HepG2 (cell line): Measurements from ENCODE around the gene ANKRD65. TPM values are rescaled to one million over a fixed set of nuclear protein-coding genes. Genes with fewer than 3 reads are reported as not detected.

Experiments
- AKAP8 ChIP-seq: sonication (generic); formaldehyde crosslinking; IDR thresholded peaks from 2 replicates; pipeline ENCODE4 v1.5.1; 2020; ENCODE audit warnings: mild to moderate bottlenecking, missing genetic modification reagents
- FOXO4 ChIP-seq: sonication (generic); formaldehyde crosslinking; conservative IDR thresholded peaks from 2 replicates; pipeline ENCODE4 v1.8.1; 2023; ENCODE audit warnings: missing genetic modification reagents
- HNF1A ChIP-seq, 2 experiments: sonication (generic) in 1 of 2; formaldehyde crosslinking in 1 of 2; IDR thresholded peaks; 2 replicates each; pipeline versions ENCODE4 v1.4.0 to v1.6.1; 2016 to 2020; ENCODE audit warnings: borderline replicate concordance in 1 of 2, low read depth in 1 of 2, mild to moderate bottlenecking in 1 of 2, missing genetic modification reagents in 1 of 2
- HOXA9 ChIP-seq: sonication (generic); formaldehyde crosslinking; IDR thresholded peaks from 2 replicates; pipeline ENCODE4 v1.8.1; 2022; ENCODE audit warnings: missing genetic modification reagents, mild to moderate bottlenecking, moderate library complexity, borderline replicate concordance
- IKZF1 ChIP-seq: fragments of 450-650 bp; IDR thresholded peaks from 2 replicates; pipeline ENCODE4 v1.7.1; 2016
- KMT2B ChIP-seq: IDR thresholded peaks from 2 replicates; pipeline ENCODE4 v1.6.1; 2016; ENCODE audit warnings: missing genetic modification reagents, missing compliant biosample characterization
- MTA1 ChIP-seq: sonication (generic); formaldehyde crosslinking; IDR thresholded peaks from 2 replicates; pipeline ENCODE4 v1.4.0; 2020; ENCODE audit warnings: missing genetic modification reagents, mild to moderate bottlenecking, borderline replicate concordance
- NCOA5 ChIP-seq: sonication (generic); formaldehyde crosslinking; IDR thresholded peaks from 2 replicates; pipeline ENCODE4 v1.4.0; 2020; ENCODE audit warnings: missing genetic modification reagents
- NFIB ChIP-seq: sonication (generic); formaldehyde crosslinking; IDR thresholded peaks from 2 replicates; pipeline ENCODE4 v1.9.0; 2021; ENCODE audit warnings: missing genetic modification reagents, mild to moderate bottlenecking, borderline replicate concordance
- POLR2AphosphoS5 ChIP-seq: IDR thresholded peaks from 2 replicates; pipeline ENCODE4 v1.6.1; 2012; ENCODE audit warnings: low read depth, low read length
- TBP ChIP-seq: sonication (generic); formaldehyde crosslinking; IDR thresholded peaks from 2 replicates; pipeline ENCODE4 v1.5.0; 2020; ENCODE audit warnings: missing genetic modification reagents
- TBX3 ChIP-seq: fragments of 450-650 bp; IDR thresholded peaks from 2 replicates; pipeline ENCODE4 v1.6.1; 2017; ENCODE audit warnings: antibody characterized with exemption, mild to moderate bottlenecking, inconsistent platforms, borderline replicate concordance
- TEAD3 ChIP-seq: optimal IDR thresholded peaks from 2 replicates; pipeline ENCODE3; 2016; ENCODE audit warnings: borderline replicate concordance
- TRIM24 ChIP-seq: sonication (generic); formaldehyde crosslinking; IDR thresholded peaks from 2 replicates; pipeline ENCODE4 v1.8.0; 2022; ENCODE audit warnings: mild to moderate bottlenecking, missing genetic modification reagents
- ZFX ChIP-seq: sonication (generic); formaldehyde crosslinking; IDR thresholded peaks from 2 replicates; pipeline ENCODE4 v1.4.0; 2020; ENCODE audit warnings: mild to moderate bottlenecking, low read depth, missing genetic modification reagents, moderate library complexity
- ZFY ChIP-seq: sonication (generic); formaldehyde crosslinking; IDR thresholded peaks from 2 replicates; pipeline ENCODE4 v1.4.0; 2020; ENCODE audit warnings: missing genetic modification reagents
- ZNF253 ChIP-seq: sonication (generic); formaldehyde crosslinking; IDR thresholded peaks from 2 replicates; pipeline ENCODE4 v1.8.0; 2022; ENCODE audit warnings: mild to moderate bottlenecking, missing genetic modification reagents, borderline replicate concordance
- ZNF263 ChIP-seq: sonication (generic); formaldehyde crosslinking; IDR thresholded peaks from 2 replicates; pipeline ENCODE4 v1.4.0; 2020; ENCODE audit warnings: missing genetic modification reagents
- ZNF317 ChIP-seq: sonication (generic); formaldehyde crosslinking; IDR thresholded peaks from 2 replicates; pipeline ENCODE4 v1.5.0; 2020; ENCODE audit warnings: mild to moderate bottlenecking, missing genetic modification reagents
- ZNF749 ChIP-seq: sonication (generic); formaldehyde crosslinking; IDR thresholded peaks from 2 replicates; pipeline ENCODE4 v1.8.0; 2022; ENCODE audit warnings: mild to moderate bottlenecking, missing genetic modification reagents, moderate library complexity, borderline replicate concordance
- ZNF768 ChIP-seq: sonication (generic); formaldehyde crosslinking; IDR thresholded peaks from 2 replicates; pipeline ENCODE4 v1.4.0; 2020; ENCODE audit warnings: missing genetic modification reagents
- ZNF776 ChIP-seq: sonication (generic); formaldehyde crosslinking; IDR thresholded peaks from 2 replicates; pipeline ENCODE4 v1.4.0; 2020; ENCODE audit warnings: mild to moderate bottlenecking, missing genetic modification reagents
- ZNF883 ChIP-seq: sonication (generic); formaldehyde crosslinking; IDR thresholded peaks from 2 replicates; pipeline ENCODE4 v1.5.1; 2020; ENCODE audit warnings: mild to moderate bottlenecking, missing genetic modification reagents; ENCODE audit errors: not compliant biosample characterization
- polyA plus RNA-seq, 8 experiments: library from polyadenylated mRNA; depleted of rRNA in 3 of 8; stranded (reverse) in 7 of 8; unstranded in 1 of 8; fragments of >200 nt; fragmentation: Illumina TruSeq in 4 of 8; extraction: Trizol in 4 of 8; gene quantifications; 2 replicates each; pipeline versions ENCODE4 v1.2.1 to v1.2.3, GENCODE V29; 2011 to 2016; ENCODE audit warnings: low read depth in 4 of 8, missing spikeins in 1 of 8, mixed read lengths in 1 of 8; ENCODE audit not compliant: insufficient read depth in 1 of 8
- total RNA-seq, 5 experiments: library from RNA; depleted of rRNA; stranded (reverse); fragments of >200 nt; fragmentation: Illumina TruSeq; extraction: Trizol; gene quantifications; 2 replicates each; pipeline ENCODE4 v1.2.3, GENCODE V29; 2016; ENCODE audit warnings: low read depth in 1 of 5
- TF ChIP-seq, protein P1 (sequence below): sonication (generic); formaldehyde crosslinking; IDR thresholded peaks from 2 replicates; pipeline ENCODE4 v1.5.0; 2020; ENCODE audit warnings: missing genetic modification reagents

Gene ANKRD65
- total and polyA plus RNA-seq, 2 of the 13 experiments (the other 11 are each of a cell fraction or from before 2014, with no cell fraction given), result 12.1 to 30.1 TPM

- 0 out of 2 replicates have a peak, but pooled peaks have one; percentile 14 for TF ChIP-seq HNF1A (IDR thresholded peaks at IDR 0.05; ENCODE audit: low read depth)
- TF ChIP-seq HNF1A (CRISPR knock-in tag; IDR thresholded peaks at IDR 0.05; ENCODE audit: borderline replicate concordance), result 0 out of 2 replicates have a peak, but pooled peaks have one; percentile 17
- TF ChIP-seq ZFX (CRISPR knock-in tag), result peak; percentile 86
- no peak for TF ChIP-seq TBX3
- peak; percentile 73; the same call in 1 of the 2 replicates for TF ChIP-seq ZNF768 (CRISPR knock-in tag)
- no peak for TF ChIP-seq TBP
- peak; percentile 29; the same call in 1 of the 2 replicates for TF ChIP-seq POLR2AphosphoS5
- TF ChIP-seq ZNF883, result peak; percentile 24
- no peak for TF ChIP-seq FOXO4 (CRISPR knock-in tag)
- TF ChIP-seq, protein P1, sequence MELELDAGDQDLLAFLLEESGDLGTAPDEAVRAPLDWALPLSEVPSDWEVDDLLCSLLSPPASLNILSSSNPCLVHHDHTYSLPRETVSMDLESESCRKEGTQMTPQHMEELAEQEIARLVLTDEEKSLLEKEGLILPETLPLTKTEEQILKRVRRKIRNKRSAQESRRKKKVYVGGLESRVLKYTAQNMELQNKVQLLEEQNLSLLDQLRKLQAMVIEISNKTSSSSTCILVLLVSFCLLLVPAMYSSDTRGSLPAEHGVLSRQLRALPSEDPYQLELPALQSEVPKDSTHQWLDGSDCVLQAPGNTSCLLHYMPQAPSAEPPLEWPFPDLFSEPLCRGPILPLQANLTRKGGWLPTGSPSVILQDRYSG (CRISPR knock-in tag), result peak; percentile 75; the same call in 1 of the 2 replicates
- no peak for TF ChIP-seq NCOA5
- no peak for TF ChIP-seq ZNF749 (CRISPR knock-in tag)
- TF ChIP-seq MTA1 (CRISPR knock-in tag), result no peak
- TF ChIP-seq TEAD3 (CRISPR knock-in tag), result peak; percentile 7
- TF ChIP-seq ZNF317 (CRISPR knock-in tag), result 0 out of 2 replicates have a peak, but pooled peaks have one; percentile 63
- TF ChIP-seq TRIM24 (CRISPR knock-in tag), result no peak
- no peak for TF ChIP-seq ZNF263 (CRISPR knock-in tag)
- peak; percentile 98 for TF ChIP-seq AKAP8 (CRISPR knock-in tag)
- no peak for TF ChIP-seq NFIB (CRISPR knock-in tag)
- peak; percentile 63; the same call in 1 of the 2 replicates for TF ChIP-seq ZNF253 (CRISPR knock-in tag)
- TF ChIP-seq ZFY (CRISPR knock-in tag), result peak; percentile 79
- no peak; the same call in 1 of the 2 replicates for TF ChIP-seq ZNF776
- TF ChIP-seq HOXA9, result peak; percentile 52; the same call in 1 of the 2 replicates
- TF ChIP-seq IKZF1, result no peak
- TF ChIP-seq KMT2B (CRISPR knock-in tag), result peak; percentile 11; the same call in 1 of the 2 replicates
Observed at GRCh38 chr1:1430114-1430982, 9.3 kb upstream of the ANKRD65 start (continued).
